CD14-positive monocyte (primary cell): ENCODE results near the gene ATMIN. TPM values are rescaled to one million over a fixed set of nuclear protein-coding genes. Genes with fewer than 3 reads are reported as not detected.

Experiments used
- DNase-seq, 3 donors: peaks; one replicate each; pipeline ENCODE4 v3.0.0-alpha.2; 2011 to 2022
- H2AFZ ChIP-seq: 2 replicates; pipeline ENCODE4 v1.6.0; 2012; ENCODE audit warnings: mild to moderate bottlenecking, low read depth, low read length, inconsistent platforms; ENCODE audit not compliant: insufficient read depth, poor library complexity, severe bottlenecking
- H3K27ac ChIP-seq, 2 donors: 1 replicate in 1 of 2; 2 replicates in 1 of 2; pipeline ENCODE4 v1.5.1; 2012 to 2013; ENCODE audit warnings: low read length in 2 of 2, control low read depth in 1 of 2, inconsistent platforms in 1 of 2, low read depth in 1 of 2, mild to moderate bottlenecking in 1 of 2
- H3K27me3 ChIP-seq, 2 donors: one replicate each; pipeline versions ENCODE4 v1.6.0 to v1.6.1; 2011 to 2013; ENCODE audit warnings: low read length in 2 of 2; ENCODE audit not compliant: control insufficient read depth in 2 of 2, insufficient read depth in 2 of 2
- H3K36me3 ChIP-seq, 2 donors: replicated peaks in 1 of 2; 1 replicate in 1 of 2; 2 replicates in 1 of 2; pipeline versions ENCODE4 v1.5.1 to v1.6.1; 2012 to 2013; ENCODE audit warnings: low read length in 2 of 2, control low read depth in 1 of 2, inconsistent platforms in 1 of 2, mild to moderate bottlenecking in 1 of 2; ENCODE audit not compliant: insufficient read depth in 2 of 2, control insufficient read depth in 1 of 2
- H3K4me1 ChIP-seq, 2 donors: 1 replicate in 1 of 2; 2 replicates in 1 of 2; pipeline versions ENCODE4 v1.5.1 to v1.6.1; 2012 to 2013; ENCODE audit warnings: low read length in 2 of 2, control low read depth in 1 of 2, inconsistent platforms in 1 of 2, mild to moderate bottlenecking in 1 of 2, moderate library complexity in 1 of 2; ENCODE audit not compliant: insufficient read depth in 2 of 2, control insufficient read depth in 1 of 2
- H3K4me2 ChIP-seq: replicated peaks from 2 replicates; pipeline ENCODE3; 2012; ENCODE audit warnings: low read length, moderate library complexity, mild to moderate bottlenecking; ENCODE audit not compliant: poor library complexity, severe bottlenecking; ENCODE audit errors: extremely low read depth
- H3K4me3 ChIP-seq, 3 experiments: fragments of 200-600 bp in 1 of 3; sonication (generic) in 1 of 3; replicated peaks in 1 of 3; 1 replicate in 2 of 3; 2 replicates in 1 of 3; pipeline ENCODE4 v1.5.1; 2011 to 2013; ENCODE audit warnings: low read length in 3 of 3, mild to moderate bottlenecking in 3 of 3, control low read depth in 2 of 3, low read depth in 2 of 3, inconsistent platforms in 1 of 3, moderate library complexity in 1 of 3
- H3K79me2 ChIP-seq: 2 replicates; pipeline ENCODE4 v1.6.0; 2012; ENCODE audit warnings: mild to moderate bottlenecking, control low read depth, inconsistent platforms, low read length, moderate library complexity; ENCODE audit not compliant: insufficient read depth
- H3K9ac ChIP-seq: 2 replicates; pipeline ENCODE4 v1.6.0; 2017; ENCODE audit warnings: low read length, mild to moderate bottlenecking; ENCODE audit not compliant: insufficient read depth, poor library complexity, severe bottlenecking
- H3K9me3 ChIP-seq, 2 donors: replicated peaks in 1 of 2; 1 replicate in 1 of 2; 2 replicates in 1 of 2; pipeline versions ENCODE4 v1.5.1 to v1.6.1; 2012 to 2013; ENCODE audit warnings: low read length in 2 of 2, control low read depth in 1 of 2; ENCODE audit not compliant: control insufficient read depth in 1 of 2, insufficient read depth in 1 of 2
- H4K20me1 ChIP-seq: 2 replicates; pipeline ENCODE4 v1.6.0; 2012; ENCODE audit warnings: mild to moderate bottlenecking, low read length, control low read depth, moderate library complexity; ENCODE audit not compliant: insufficient read depth
- H3K27ac Mint-ChIP-seq, 7 donors: one replicate each; pipeline ENCODE4 v1.8.0; 2020; ENCODE audit warnings: mild to moderate bottlenecking in 7 of 7, mixed read lengths in 7 of 7, moderate library complexity in 6 of 7, inconsistent platforms in 2 of 7
- H3K27me3 Mint-ChIP-seq, 3 donors: one replicate each; pipeline ENCODE4 v1.8.0; 2021 to 2022; ENCODE audit warnings: low read depth in 3 of 3, mild to moderate bottlenecking in 3 of 3, mixed read lengths in 3 of 3, moderate library complexity in 3 of 3, inconsistent platforms in 1 of 3
- H3K36me3 Mint-ChIP-seq, 2 donors: one replicate each; pipeline ENCODE4 v1.8.0; 2020; ENCODE audit warnings: mixed read lengths in 2 of 2, inconsistent platforms in 1 of 2, mild to moderate bottlenecking in 1 of 2
- H3K4me1 Mint-ChIP-seq: one replicate; pipeline ENCODE4 v1.8.0; 2020; ENCODE audit warnings: mild to moderate bottlenecking, mixed read lengths
- H3K4me3 Mint-ChIP-seq, 2 donors: one replicate each; pipeline ENCODE4 v1.8.0; 2020; ENCODE audit warnings: mild to moderate bottlenecking in 2 of 2, mixed read lengths in 2 of 2, moderate library complexity in 1 of 2
- H3K9me3 Mint-ChIP-seq, 7 donors: one replicate each; pipeline ENCODE4 v1.8.0; 2020 to 2022; ENCODE audit warnings: mixed read lengths in 7 of 7, mild to moderate bottlenecking in 6 of 7, moderate library complexity in 6 of 7, inconsistent platforms in 2 of 7
- WGBS: methylation state at CpG from one replicate; pipeline ENCODE4 v1.1.5; 2013; ENCODE audit warnings: missing lambda C conversion rate; ENCODE audit not compliant: insufficient coverage; 5-methylcytosine and 5-hydroxymethylcytosine counted together
- intact Hi-C, 2 donors: fragments of 100-400 bp; cut with micrococcal nuclease; formaldehyde crosslinking; loops; one replicate each; pipeline versions ENCODE4 v1.15.0 to v1.15.1; 2023
- polyA plus RNA-seq, 3 donors: library from polyadenylated mRNA; depleted of rRNA in 1 of 3; unstranded in 2 of 3; stranded (reverse) in 1 of 3; fragments of 300-500 nt in 2 of 3; fragments of >200 nt in 1 of 3; fragmentation: Illumina TruSeq in 2 of 3; gene quantifications; 1 replicate in 2 of 3; 2 replicates in 1 of 3; pipeline ENCODE4 v1.2.3, GENCODE V29; 2012 to 2021
- TF ChIP-seq, protein P1 (sequence below): fragments of 200-600 bp; IDR thresholded peaks from one replicate; pipeline ENCODE4 v1.8.0; 2022; ENCODE audit warnings: antibody characterized with exemption, mild to moderate bottlenecking

The ATMIN gene
- polyA plus RNA-seq, 3 donors = 10.9 to 17.6 (median 13.2) TPM

DNA sequence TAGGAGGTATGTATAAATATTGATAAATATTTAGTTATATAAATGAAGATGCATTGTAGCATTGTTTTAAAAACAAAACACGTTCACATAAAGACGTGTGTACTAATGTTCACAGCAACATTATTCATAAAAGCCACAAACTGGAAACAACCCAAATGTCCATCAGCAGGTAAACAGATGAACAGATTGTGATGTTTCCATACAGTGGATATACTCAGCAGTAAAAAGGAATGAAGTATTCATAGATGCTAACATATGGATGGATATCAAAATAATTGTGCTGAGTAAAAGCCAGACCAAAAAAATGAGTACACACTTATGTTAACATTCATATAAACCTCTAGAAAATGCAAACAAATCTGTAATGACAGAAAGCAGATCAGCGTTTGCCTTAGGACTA is 22.7 kb upstream of the ATMIN start:
- H3K27me3 Mint-ChIP-seq = peaks cover 0 to 1% (median 0%) of the 10 kb centered on the region in 3 donors

GRCh38 chr16:81014672-81015071 is 21.0 kb upstream of the ATMIN start:
- Histone ChIP-seq H4K20me1 (no peaks in the 10 kb centered on the region), H3K9me3 (no peaks in the 10 kb centered on the region), H3K27ac (peak overlapping the region in 1 of 2 donors; percentile 9), H3K79me2 (peaks cover 17% of the 10 kb centered on the region), H3K9ac (no peak overlapping the region), H3K4me3 (no peak overlapping the region), H3K27me3 (no peaks in the 10 kb centered on the region), H2AFZ (no peak overlapping the region), H3K4me2 (no peak overlapping the region), H3K36me3 (peaks cover 52 to 85% of the 10 kb centered on the region in 2 donors), H3K4me1 (no peaks in the 10 kb centered on the region)
- Mint-ChIP-seq H3K4me1 (peaks cover 3% of the 10 kb centered on the region), H3K4me3 (no peak overlapping the region), H3K9me3 (no peaks in the 10 kb centered on the region), H3K27me3 (peaks cover 0 to 1% (median 0%) of the 10 kb centered on the region in 3 donors), H3K36me3 (peaks cover 51 to 76% of the 10 kb centered on the region in 2 donors), H3K27ac (no peak overlapping the region)
- no peak for DNase-seq
- no CpG with 5 or more reads among the region's 2 CpGs for WGBS
- TF ChIP-seq, protein P1, sequence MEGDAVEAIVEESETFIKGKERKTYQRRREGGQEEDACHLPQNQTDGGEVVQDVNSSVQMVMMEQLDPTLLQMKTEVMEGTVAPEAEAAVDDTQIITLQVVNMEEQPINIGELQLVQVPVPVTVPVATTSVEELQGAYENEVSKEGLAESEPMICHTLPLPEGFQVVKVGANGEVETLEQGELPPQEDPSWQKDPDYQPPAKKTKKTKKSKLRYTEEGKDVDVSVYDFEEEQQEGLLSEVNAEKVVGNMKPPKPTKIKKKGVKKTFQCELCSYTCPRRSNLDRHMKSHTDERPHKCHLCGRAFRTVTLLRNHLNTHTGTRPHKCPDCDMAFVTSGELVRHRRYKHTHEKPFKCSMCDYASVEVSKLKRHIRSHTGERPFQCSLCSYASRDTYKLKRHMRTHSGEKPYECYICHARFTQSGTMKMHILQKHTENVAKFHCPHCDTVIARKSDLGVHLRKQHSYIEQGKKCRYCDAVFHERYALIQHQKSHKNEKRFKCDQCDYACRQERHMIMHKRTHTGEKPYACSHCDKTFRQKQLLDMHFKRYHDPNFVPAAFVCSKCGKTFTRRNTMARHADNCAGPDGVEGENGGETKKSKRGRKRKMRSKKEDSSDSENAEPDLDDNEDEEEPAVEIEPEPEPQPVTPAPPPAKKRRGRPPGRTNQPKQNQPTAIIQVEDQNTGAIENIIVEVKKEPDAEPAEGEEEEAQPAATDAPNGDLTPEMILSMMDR = no peak
- intact Hi-C loops = no loop called here

More for the DNA sequence above, 22.7 kb upstream of the ATMIN start:
- H3K36me3 ChIP-seq = peaks cover 40 to 68% of the 10 kb centered on the region in 2 donors
- no peaks in the 10 kb centered on the region for H3K27me3 ChIP-seq
- Mint-ChIP-seq H3K36me3 (peaks cover 39 to 59% of the 10 kb centered on the region in 2 donors), H3K27ac (peak overlapping the region in 1 of 7 donors; percentile 53), H3K4me3 (no peak overlapping the region), H3K9me3 (no peaks in the 10 kb centered on the region), H3K4me1 (peaks cover 15% of the 10 kb centered on the region)
- H3K4me3 ChIP-seq = no peak overlapping the region
- no peaks in the 10 kb centered on the region for H3K9me3 ChIP-seq
- no peak overlapping the region for H2AFZ ChIP-seq
- 100% methylated on average over 1 of the region's 3 CpGs for WGBS
- H3K79me2 ChIP-seq = peaks cover 34% of the 10 kb centered on the region
- H3K4me1 ChIP-seq = peaks cover 6% of the 10 kb centered on the region in 2 donors
- H4K20me1 ChIP-seq = no peaks in the 10 kb centered on the region
- TF ChIP-seq, protein P1 = no peak
- intact Hi-C loops = no loop called here
- no peak for DNase-seq
- peak overlapping the region in 1 of 2 donors; percentile 28 for H3K27ac ChIP-seq
- H3K4me2 ChIP-seq = no peak overlapping the region
- H3K9ac ChIP-seq = no peak overlapping the region
